DOHH2 (cell line): ENCODE measurements around the gene FLAD1.

Experiments
- H3F3A ChIP-seq: fragments of 200-600 bp; sonication (generic), shearing (Covaris generic); 2 replicates; pipeline ENCODE4 v1.6.0; 2016; ENCODE audit warnings: antibody characterized with exemption, mild to moderate bottlenecking; ENCODE audit not compliant: control insufficient read depth, insufficient read depth
- H3K27ac ChIP-seq: fragments of 200-600 bp; sonication (generic); 2 replicates; pipeline ENCODE4 v1.5.1; 2014; ENCODE audit warnings: low read depth, mild to moderate bottlenecking, low read length, moderate library complexity
- H3K27me3 ChIP-seq: fragments of 200-600 bp; sonication (generic); 2 replicates; pipeline ENCODE4 v1.6.1; 2014; ENCODE audit warnings: mild to moderate bottlenecking, low read length, mixed read lengths; ENCODE audit not compliant: control insufficient read depth
- H3K36me3 ChIP-seq: fragments of 200-600 bp; sonication (generic); 2 replicates; pipeline ENCODE4 v1.6.1; 2014; ENCODE audit warnings: mild to moderate bottlenecking, low read length, moderate library complexity, mixed read lengths; ENCODE audit not compliant: control insufficient read depth
- H3K4me1 ChIP-seq: fragments of 200-600 bp; sonication (generic); 2 replicates; pipeline ENCODE4 v1.6.1; 2014; ENCODE audit warnings: mild to moderate bottlenecking, low read length, mixed read lengths; ENCODE audit not compliant: control insufficient read depth
- H3K4me2 ChIP-seq: fragments of 200-600 bp; sonication (generic); 2 replicates; pipeline ENCODE4 v1.6.0; 2014; ENCODE audit warnings: mild to moderate bottlenecking, low read length, moderate library complexity
- H3K4me3 ChIP-seq: fragments of 200-600 bp; sonication (generic); 2 replicates; pipeline ENCODE4 v1.5.1; 2014; ENCODE audit warnings: mild to moderate bottlenecking, low read length, mixed read lengths
- H3K79me2 ChIP-seq: fragments of 200-600 bp; sonication (generic); 2 replicates; pipeline ENCODE4 v1.6.1; 2014; ENCODE audit warnings: mild to moderate bottlenecking, low read length, mixed read lengths; ENCODE audit not compliant: control insufficient read depth
- H3K9me2 ChIP-seq: fragments of 200-600 bp; sonication (generic); replicated peaks from 2 replicates; pipeline ENCODE4 v1.6.1; 2014; ENCODE audit warnings: mild to moderate bottlenecking, low read length, mixed read lengths; ENCODE audit not compliant: control insufficient read depth
- H3K9me3 ChIP-seq: fragments of 200-600 bp; sonication (generic); 2 replicates; pipeline ENCODE4 v1.6.1; 2014; ENCODE audit warnings: antibody characterized with exemption, low read length, mixed read lengths; ENCODE audit not compliant: control insufficient read depth, insufficient read depth
- H4K20me1 ChIP-seq: fragments of 200-600 bp; sonication (generic); 2 replicates; pipeline ENCODE4 v1.6.0; 2014; ENCODE audit warnings: low read depth, mild to moderate bottlenecking, antibody characterized with exemption, low read length, moderate library complexity; ENCODE audit not compliant: control insufficient read depth, insufficient read depth
- EZH2phosphoT487 ChIP-seq: fragments of 200-600 bp; sonication (generic); IDR thresholded peaks from 2 replicates; pipeline ENCODE4 v1.6.1; 2017; ENCODE audit warnings: borderline replicate concordance, mild to moderate bottlenecking, antibody characterized with exemption, low read length, moderate library complexity, mixed read lengths
- TF ChIP-seq, protein P1 (sequence below): fragments of 200-600 bp; sonication (generic); IDR thresholded peaks from one replicate; pipeline ENCODE4 v1.5.1; 2014; ENCODE audit warnings: antibody characterized with exemption, mild to moderate bottlenecking, low read depth, low read length; ENCODE audit not compliant: poor library complexity, severe bottlenecking

FLAD1 gene

DNA sequence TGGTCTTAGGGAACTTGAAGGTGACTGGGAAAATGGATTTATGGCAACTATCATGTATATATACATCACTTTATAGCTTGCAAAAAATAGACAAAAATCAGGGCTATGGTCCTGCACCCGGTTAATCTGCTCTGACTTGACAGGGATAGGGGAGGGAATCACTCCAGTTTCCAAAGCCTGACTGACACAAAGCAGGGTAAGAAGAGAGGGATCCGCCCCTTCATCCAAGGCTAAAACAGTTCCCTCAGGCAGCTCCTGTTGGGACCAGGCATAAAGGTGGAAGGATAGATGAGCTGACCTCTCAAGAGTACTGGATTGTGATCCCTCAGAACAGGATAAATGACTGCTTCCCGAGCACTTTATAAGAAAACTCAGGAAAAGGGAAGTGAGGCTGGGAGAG, 28.6 kb upstream of the FLAD1 start:
- Histone ChIP-seq H4K20me1 (no peaks in the 10 kb centered on the region), H3K4me3 (peak overlapping the region; percentile 90), H3K27ac (peak overlapping the region; percentile 93), H3K9me3 (no peaks in the 10 kb centered on the region), H3K36me3 (peaks cover 31% of the 10 kb centered on the region), H3K27me3 (no peaks in the 10 kb centered on the region), H3K9me2 (no peaks in the 10 kb centered on the region), H3K4me1 (peaks cover 61% of the 10 kb centered on the region), H3F3A (peaks cover 8% of the 10 kb centered on the region), H3K4me2 (peak overlapping the region; percentile 81), H3K79me2 (peaks cover 39% of the 10 kb centered on the region)
- no peak for TF ChIP-seq EZH2phosphoT487
- TF ChIP-seq, protein P1, sequence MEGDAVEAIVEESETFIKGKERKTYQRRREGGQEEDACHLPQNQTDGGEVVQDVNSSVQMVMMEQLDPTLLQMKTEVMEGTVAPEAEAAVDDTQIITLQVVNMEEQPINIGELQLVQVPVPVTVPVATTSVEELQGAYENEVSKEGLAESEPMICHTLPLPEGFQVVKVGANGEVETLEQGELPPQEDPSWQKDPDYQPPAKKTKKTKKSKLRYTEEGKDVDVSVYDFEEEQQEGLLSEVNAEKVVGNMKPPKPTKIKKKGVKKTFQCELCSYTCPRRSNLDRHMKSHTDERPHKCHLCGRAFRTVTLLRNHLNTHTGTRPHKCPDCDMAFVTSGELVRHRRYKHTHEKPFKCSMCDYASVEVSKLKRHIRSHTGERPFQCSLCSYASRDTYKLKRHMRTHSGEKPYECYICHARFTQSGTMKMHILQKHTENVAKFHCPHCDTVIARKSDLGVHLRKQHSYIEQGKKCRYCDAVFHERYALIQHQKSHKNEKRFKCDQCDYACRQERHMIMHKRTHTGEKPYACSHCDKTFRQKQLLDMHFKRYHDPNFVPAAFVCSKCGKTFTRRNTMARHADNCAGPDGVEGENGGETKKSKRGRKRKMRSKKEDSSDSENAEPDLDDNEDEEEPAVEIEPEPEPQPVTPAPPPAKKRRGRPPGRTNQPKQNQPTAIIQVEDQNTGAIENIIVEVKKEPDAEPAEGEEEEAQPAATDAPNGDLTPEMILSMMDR, result no peak

DNA sequence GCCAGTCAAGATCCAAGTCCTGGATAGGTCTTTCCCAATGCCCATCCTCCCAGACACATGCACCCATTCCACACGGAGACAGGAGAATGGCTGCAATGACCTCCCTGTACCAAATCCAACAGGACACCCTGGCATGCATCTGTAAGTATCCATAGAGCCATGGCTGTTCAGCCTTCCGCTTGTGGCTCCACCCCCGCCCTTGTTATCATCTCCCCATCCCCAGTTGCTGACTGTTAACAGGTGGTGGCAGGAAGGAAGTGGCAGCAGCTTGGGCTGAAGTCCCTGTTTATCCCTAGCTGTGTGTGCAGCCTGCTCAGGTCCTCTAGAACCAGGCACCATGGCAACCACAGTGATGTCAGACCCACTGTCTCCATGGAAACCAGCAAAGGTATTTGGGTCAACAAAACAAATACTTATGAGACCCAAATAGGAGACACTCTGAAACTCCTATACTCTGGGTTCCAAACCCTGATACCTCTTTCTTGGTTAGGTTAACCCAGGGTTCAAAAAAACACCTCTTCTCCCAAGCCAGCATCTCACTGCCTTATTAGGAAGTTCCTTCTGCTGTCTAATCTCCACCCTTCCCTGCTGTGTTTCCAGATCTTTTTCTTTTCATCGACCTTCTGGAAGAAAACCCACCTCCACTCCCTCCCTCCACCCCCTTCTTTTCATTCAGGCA, 28.0 kb upstream of the FLAD1 start:
- Histone ChIP-seq H3K79me2 (peaks cover 45% of the 10 kb centered on the region), H4K20me1 (no peaks in the 10 kb centered on the region), H3K9me2 (no peaks in the 10 kb centered on the region), H3K4me2 (peak overlapping the region; percentile 81), H3K36me3 (peaks cover 33% of the 10 kb centered on the region), H3K4me1 (peaks cover 62% of the 10 kb centered on the region), H3K27ac (peak overlapping the region; percentile 93), H3K9me3 (no peaks in the 10 kb centered on the region), H3K4me3 (peak overlapping the region; percentile 90), H3K27me3 (no peaks in the 10 kb centered on the region), H3F3A (peaks cover 8% of the 10 kb centered on the region)
- TF ChIP-seq EZH2phosphoT487, result no peak
- TF ChIP-seq, protein P1, result no peak

DNA sequence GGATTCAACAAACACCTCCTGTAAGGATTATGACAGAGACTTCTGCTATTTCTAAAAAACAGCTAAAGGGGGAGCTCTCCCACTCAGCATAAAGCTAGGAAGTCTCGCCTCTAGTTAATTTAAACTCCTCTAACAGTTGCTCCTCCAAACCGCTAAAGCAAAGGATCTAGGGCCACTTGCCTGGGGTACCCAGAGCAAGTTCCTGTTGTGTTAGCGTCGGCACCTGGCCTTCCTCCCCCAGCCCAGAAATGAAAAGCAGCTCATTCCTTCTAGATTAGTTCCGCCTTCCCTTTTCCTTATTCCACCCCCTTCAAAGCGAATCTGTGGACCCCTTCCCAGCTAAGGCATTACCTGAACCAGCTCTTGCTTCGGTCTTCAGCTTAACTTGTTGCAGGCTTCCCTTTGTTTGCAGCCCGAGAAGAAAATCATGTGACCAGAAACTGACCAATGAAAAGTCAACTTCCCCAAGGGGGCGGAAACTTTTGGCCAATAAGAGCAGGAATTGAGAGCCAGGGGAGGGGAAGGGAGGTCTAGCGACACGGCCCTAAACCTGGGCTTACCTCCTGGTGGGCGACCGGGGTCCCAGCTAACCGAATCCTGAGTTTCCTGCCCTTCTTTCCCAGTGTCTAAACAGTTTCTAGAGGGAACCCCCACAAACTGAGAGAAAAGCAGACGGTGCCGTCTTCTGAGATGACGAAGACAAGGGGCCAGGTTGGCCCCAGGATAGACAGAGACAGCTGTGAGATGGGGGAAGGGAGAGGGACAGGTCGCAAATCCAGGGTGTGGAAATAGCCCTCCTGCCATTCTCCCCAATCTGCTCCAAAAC, 27.2 kb upstream of the FLAD1 start, which contains the start of gene PBXIP1:
Gene PBXIP1 (minus strand): TSS at position 382 of the 826 bp plus-strand sequence. CDS start 2,378 bp downstream, outside the sequence.
- Histone ChIP-seq H3K9me2 (no peaks in the 10 kb centered on the region), H3K27me3 (no peaks in the 10 kb centered on the region), H3K9me3 (no peaks in the 10 kb centered on the region), H3K36me3 (peaks cover 33% of the 10 kb centered on the region), H3K4me1 (peaks cover 68% of the 10 kb centered on the region), H3K79me2 (peaks cover 52% of the 10 kb centered on the region), H3K4me2 (peak within 1 kb of the TSS; percentile 81), H3F3A (peaks cover 8% of the 10 kb centered on the region), H4K20me1 (no peaks in the 10 kb centered on the region), H3K27ac (peak within 1 kb of the TSS; percentile 93), H3K4me3 (peak within 1 kb of the TSS; percentile 90)
- no peak for TF ChIP-seq EZH2phosphoT487
- TF ChIP-seq, protein P1, result peak; percentile 61
